ENCODE data around the gene RNF150.

DNA sequence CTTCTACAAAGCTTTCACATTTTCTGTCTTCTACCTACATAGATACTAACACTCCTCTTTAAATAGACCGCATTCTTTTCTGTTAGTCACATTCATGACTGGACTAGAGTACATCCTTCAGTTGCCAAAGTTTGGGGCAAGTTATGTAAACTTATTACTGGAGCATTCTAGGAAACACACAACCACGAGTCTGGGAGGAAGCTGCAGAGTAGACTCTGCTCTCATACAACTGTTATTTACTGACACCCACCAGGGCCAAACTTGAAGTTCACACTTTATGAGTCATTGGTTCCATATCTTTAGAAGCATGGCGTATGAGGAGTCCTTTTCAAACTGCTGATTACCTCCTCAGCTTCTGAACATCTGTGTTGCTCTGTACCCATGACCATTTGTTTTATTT lies 87.0 kb downstream of the RNF150 start:
- TF ChIP-seq, protein P1, sequence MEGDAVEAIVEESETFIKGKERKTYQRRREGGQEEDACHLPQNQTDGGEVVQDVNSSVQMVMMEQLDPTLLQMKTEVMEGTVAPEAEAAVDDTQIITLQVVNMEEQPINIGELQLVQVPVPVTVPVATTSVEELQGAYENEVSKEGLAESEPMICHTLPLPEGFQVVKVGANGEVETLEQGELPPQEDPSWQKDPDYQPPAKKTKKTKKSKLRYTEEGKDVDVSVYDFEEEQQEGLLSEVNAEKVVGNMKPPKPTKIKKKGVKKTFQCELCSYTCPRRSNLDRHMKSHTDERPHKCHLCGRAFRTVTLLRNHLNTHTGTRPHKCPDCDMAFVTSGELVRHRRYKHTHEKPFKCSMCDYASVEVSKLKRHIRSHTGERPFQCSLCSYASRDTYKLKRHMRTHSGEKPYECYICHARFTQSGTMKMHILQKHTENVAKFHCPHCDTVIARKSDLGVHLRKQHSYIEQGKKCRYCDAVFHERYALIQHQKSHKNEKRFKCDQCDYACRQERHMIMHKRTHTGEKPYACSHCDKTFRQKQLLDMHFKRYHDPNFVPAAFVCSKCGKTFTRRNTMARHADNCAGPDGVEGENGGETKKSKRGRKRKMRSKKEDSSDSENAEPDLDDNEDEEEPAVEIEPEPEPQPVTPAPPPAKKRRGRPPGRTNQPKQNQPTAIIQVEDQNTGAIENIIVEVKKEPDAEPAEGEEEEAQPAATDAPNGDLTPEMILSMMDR (IDR thresholded peaks at IDR 0.05): no peak
- TF ChIP-seq POLR2A (IDR thresholded peaks at IDR 0.05): no peak

Data from uterus (tissue), 2 donors.